K562 (cell line): ENCODE measurements around the gene HAT1. TPM values are rescaled to one million over a fixed set of nuclear protein-coding genes. Genes with fewer than 3 reads are reported as not detected.
A peak's percentile ranks its signal among the peaks of the same experiment; 100 is the strongest.

ENCODE experiments used
- ARID1B ChIP-seq: fragments of 450-650 bp; IDR thresholded peaks from 2 replicates; pipeline ENCODE4 v1.6.1; 2016; ENCODE audit warnings: antibody characterized with exemption, mild to moderate bottlenecking, inconsistent platforms
- ATF2 ChIP-seq: sonication (generic); formaldehyde crosslinking; IDR thresholded peaks from 2 replicates; pipeline ENCODE4 v1.8.1; 2022; ENCODE audit warnings: missing genetic modification reagents
- BHLHE40 ChIP-seq: IDR thresholded peaks from 2 replicates; pipeline ENCODE4 v1.6.1; 2011; ENCODE audit warnings: low read length, improper control_type of control experiment
- HLTF ChIP-seq: fragments of 450-650 bp; IDR thresholded peaks from 2 replicates; pipeline ENCODE4 v1.6.1; 2016
- SNAPC5 ChIP-seq: fragments of 250-450 bp; sonication (Bioruptor Pico); IDR thresholded peaks from 2 replicates; pipeline ENCODE4 v1.8.0; 2021; ENCODE audit warnings: moderate library complexity, mild to moderate bottlenecking, inconsistent platforms
- TCFL5 ChIP-seq: fragments of 250-450 bp; sonication (Bioruptor Pico); conservative IDR thresholded peaks from 2 replicates; pipeline ENCODE4 v1.6.1; 2021; ENCODE audit warnings: mild to moderate bottlenecking, moderate library complexity, matching md5 sums
- USF2 ChIP-seq: sonication (generic); formaldehyde crosslinking; IDR thresholded peaks from 2 replicates; pipeline ENCODE4 v1.5.0; 2020; ENCODE audit warnings: missing genetic modification reagents
- ZBTB2 ChIP-seq: fragments of 450-650 bp; IDR thresholded peaks from 2 replicates; pipeline ENCODE4 v1.6.1; 2016; ENCODE audit warnings: antibody characterized with exemption
- polyA plus RNA-seq, 8 experiments: library from polyadenylated mRNA; depleted of rRNA in 4 of 8; stranded (reverse) in 5 of 8; unstranded in 3 of 8; fragments of >200 nt; fragmentation: Nextera tagmentation in 2 of 8; fragmentation: Illumina TruSeq in 1 of 8; extraction: Ambion mirVana in 2 of 8; extraction: Trizol in 1 of 8; gene quantifications; 2 replicates each; pipeline versions ENCODE4 v1.2.1 to v1.2.3, GENCODE V29; 2011 to 2014; ENCODE audit warnings: inconsistent platforms in 1 of 8, missing spikeins in 1 of 8
- total RNA-seq, 7 experiments: library from RNA; depleted of rRNA in 6 of 7; stranded (reverse); fragments of >200 nt in 6 of 7; fragmentation: Illumina TruSeq in 2 of 7; extraction: Trizol in 2 of 7; gene quantifications; 2 replicates each; pipeline versions ENCODE4 v1.2.1 to v1.2.3, GENCODE V29; 2011 to 2021; ENCODE audit warnings: low replicate concordance in 1 of 7
- TF ChIP-seq, protein P1 (sequence below): fragments of 200-600 bp; sonication (generic); IDR thresholded peaks from one replicate; pipeline ENCODE4 v1.6.1; 2012; ENCODE audit warnings: mild to moderate bottlenecking, low read depth, low read length, inconsistent platforms

HAT1 gene
- total and polyA plus RNA-seq, 9 of the 15 experiments (the other 6 are each of a cell fraction or from before 2014, with no cell fraction given), result 125 to 384 (median 244) TPM

- TF ChIP-seq BHLHE40, result 0 out of 2 replicates have a peak, but pooled peaks have one; percentile 36
- TF ChIP-seq USF2, result no peak
- no peak for TF ChIP-seq TCFL5 (CRISPR knock-in tag)
- TF ChIP-seq, protein P1, sequence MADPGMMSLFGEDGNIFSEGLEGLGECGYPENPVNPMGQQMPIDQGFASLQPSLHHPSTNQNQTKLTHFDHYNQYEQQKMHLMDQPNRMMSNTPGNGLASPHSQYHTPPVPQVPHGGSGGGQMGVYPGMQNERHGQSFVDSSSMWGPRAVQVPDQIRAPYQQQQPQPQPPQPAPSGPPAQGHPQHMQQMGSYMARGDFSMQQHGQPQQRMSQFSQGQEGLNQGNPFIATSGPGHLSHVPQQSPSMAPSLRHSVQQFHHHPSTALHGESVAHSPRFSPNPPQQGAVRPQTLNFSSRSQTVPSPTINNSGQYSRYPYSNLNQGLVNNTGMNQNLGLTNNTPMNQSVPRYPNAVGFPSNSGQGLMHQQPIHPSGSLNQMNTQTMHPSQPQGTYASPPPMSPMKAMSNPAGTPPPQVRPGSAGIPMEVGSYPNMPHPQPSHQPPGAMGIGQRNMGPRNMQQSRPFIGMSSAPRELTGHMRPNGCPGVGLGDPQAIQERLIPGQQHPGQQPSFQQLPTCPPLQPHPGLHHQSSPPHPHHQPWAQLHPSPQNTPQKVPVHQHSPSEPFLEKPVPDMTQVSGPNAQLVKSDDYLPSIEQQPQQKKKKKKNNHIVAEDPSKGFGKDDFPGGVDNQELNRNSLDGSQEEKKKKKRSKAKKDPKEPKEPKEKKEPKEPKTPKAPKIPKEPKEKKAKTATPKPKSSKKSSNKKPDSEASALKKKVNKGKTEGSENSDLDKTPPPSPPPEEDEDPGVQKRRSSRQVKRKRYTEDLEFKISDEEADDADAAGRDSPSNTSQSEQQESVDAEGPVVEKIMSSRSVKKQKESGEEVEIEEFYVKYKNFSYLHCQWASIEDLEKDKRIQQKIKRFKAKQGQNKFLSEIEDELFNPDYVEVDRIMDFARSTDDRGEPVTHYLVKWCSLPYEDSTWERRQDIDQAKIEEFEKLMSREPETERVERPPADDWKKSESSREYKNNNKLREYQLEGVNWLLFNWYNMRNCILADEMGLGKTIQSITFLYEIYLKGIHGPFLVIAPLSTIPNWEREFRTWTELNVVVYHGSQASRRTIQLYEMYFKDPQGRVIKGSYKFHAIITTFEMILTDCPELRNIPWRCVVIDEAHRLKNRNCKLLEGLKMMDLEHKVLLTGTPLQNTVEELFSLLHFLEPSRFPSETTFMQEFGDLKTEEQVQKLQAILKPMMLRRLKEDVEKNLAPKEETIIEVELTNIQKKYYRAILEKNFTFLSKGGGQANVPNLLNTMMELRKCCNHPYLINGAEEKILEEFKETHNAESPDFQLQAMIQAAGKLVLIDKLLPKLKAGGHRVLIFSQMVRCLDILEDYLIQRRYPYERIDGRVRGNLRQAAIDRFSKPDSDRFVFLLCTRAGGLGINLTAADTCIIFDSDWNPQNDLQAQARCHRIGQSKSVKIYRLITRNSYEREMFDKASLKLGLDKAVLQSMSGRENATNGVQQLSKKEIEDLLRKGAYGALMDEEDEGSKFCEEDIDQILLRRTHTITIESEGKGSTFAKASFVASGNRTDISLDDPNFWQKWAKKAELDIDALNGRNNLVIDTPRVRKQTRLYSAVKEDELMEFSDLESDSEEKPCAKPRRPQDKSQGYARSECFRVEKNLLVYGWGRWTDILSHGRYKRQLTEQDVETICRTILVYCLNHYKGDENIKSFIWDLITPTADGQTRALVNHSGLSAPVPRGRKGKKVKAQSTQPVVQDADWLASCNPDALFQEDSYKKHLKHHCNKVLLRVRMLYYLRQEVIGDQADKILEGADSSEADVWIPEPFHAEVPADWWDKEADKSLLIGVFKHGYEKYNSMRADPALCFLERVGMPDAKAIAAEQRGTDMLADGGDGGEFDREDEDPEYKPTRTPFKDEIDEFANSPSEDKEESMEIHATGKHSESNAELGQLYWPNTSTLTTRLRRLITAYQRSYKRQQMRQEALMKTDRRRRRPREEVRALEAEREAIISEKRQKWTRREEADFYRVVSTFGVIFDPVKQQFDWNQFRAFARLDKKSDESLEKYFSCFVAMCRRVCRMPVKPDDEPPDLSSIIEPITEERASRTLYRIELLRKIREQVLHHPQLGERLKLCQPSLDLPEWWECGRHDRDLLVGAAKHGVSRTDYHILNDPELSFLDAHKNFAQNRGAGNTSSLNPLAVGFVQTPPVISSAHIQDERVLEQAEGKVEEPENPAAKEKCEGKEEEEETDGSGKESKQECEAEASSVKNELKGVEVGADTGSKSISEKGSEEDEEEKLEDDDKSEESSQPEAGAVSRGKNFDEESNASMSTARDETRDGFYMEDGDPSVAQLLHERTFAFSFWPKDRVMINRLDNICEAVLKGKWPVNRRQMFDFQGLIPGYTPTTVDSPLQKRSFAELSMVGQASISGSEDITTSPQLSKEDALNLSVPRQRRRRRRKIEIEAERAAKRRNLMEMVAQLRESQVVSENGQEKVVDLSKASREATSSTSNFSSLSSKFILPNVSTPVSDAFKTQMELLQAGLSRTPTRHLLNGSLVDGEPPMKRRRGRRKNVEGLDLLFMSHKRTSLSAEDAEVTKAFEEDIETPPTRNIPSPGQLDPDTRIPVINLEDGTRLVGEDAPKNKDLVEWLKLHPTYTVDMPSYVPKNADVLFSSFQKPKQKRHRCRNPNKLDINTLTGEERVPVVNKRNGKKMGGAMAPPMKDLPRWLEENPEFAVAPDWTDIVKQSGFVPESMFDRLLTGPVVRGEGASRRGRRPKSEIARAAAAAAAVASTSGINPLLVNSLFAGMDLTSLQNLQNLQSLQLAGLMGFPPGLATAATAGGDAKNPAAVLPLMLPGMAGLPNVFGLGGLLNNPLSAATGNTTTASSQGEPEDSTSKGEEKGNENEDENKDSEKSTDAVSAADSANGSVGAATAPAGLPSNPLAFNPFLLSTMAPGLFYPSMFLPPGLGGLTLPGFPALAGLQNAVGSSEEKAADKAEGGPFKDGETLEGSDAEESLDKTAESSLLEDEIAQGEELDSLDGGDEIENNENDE, result no peak
- no peak for TF ChIP-seq ZBTB2
- TF ChIP-seq SNAPC5 (CRISPR knock-in tag), result no peak
- no peak; the same call in none of the 2 replicates for TF ChIP-seq HLTF
- no peak; the same call in 1 of the 2 replicates for TF ChIP-seq ARID1B
- no peak for TF ChIP-seq ATF2 (CRISPR knock-in tag)
Measured at GRCh38 chr2:171922230-171923022, at the start of gene HAT1 (continued).
